ENCODE results near the gene KLLN.

DNA sequence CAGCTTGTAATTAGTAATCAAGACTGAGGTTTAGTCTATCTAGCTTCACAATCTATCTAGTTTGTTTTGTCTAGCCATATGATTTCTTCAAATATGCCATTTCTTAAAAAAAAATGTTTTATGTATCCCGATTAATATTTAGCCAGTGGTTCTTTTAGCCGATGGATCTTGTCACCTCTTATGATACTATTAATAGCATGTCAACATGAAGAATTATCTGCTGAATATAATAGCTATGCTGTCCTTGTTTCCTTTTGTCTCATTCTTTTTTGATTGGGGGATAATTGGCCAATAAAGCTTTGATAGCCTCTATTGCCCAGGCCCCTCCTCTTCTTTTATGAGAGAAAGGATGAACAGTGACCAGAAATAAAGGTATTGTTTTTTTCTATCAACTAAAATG is 32.9 kb upstream of the KLLN start:
- TF ChIP-seq, protein P1, sequence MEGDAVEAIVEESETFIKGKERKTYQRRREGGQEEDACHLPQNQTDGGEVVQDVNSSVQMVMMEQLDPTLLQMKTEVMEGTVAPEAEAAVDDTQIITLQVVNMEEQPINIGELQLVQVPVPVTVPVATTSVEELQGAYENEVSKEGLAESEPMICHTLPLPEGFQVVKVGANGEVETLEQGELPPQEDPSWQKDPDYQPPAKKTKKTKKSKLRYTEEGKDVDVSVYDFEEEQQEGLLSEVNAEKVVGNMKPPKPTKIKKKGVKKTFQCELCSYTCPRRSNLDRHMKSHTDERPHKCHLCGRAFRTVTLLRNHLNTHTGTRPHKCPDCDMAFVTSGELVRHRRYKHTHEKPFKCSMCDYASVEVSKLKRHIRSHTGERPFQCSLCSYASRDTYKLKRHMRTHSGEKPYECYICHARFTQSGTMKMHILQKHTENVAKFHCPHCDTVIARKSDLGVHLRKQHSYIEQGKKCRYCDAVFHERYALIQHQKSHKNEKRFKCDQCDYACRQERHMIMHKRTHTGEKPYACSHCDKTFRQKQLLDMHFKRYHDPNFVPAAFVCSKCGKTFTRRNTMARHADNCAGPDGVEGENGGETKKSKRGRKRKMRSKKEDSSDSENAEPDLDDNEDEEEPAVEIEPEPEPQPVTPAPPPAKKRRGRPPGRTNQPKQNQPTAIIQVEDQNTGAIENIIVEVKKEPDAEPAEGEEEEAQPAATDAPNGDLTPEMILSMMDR (IDR thresholded peaks at IDR 0.05) = no peak
- TF ChIP-seq EZH2 (IDR thresholded peaks at IDR 0.05; ENCODE audit: borderline replicate concordance, insufficient read depth, low read depth, low read length, poor library complexity, severe bottlenecking) = no peak

All from B cell (primary cell).